Mucosa of descending colon (tissue), 3 donors: Measurements from ENCODE around the gene ARHGEF11. TPM values are rescaled to one million over a fixed set of nuclear protein-coding genes. Genes with fewer than 3 reads are reported as not detected.
"Not testable (repeated sequence)": the region's sequence is repeated elsewhere in the genome, so short reads cannot be mapped to it uniquely, and the experiment has no call there.

Source experiments
- ATAC-seq: fragments of 200-7000 bp; cut with Tn5 transposase; one replicate; pipeline ENCODE4 v1.9.1; 2020; ENCODE audit warnings: mild to moderate bottlenecking, moderate library complexity
- DNase-seq, 3 donors: peaks; one replicate each; pipeline ENCODE4 v3.0.0-alpha.2; 2020
- H3K36me3 ChIP-seq: fragments of 200-600 bp; one replicate; pipeline ENCODE4 v1.8.0; 2021; ENCODE audit warnings: low read depth, mild to moderate bottlenecking
- H3K4me1 ChIP-seq: fragments of 200-600 bp; one replicate; pipeline ENCODE4 v1.8.0; 2021; ENCODE audit warnings: low read depth, mild to moderate bottlenecking
- H3K4me3 ChIP-seq: fragments of 200-600 bp; one replicate; pipeline ENCODE4 v1.8.0; 2021; ENCODE audit warnings: mild to moderate bottlenecking
- H3K9me3 ChIP-seq: fragments of 200-600 bp; one replicate; pipeline ENCODE4 v1.8.0; 2021; ENCODE audit warnings: mild to moderate bottlenecking
- CTCF ChIP-seq: fragments of 200-600 bp; IDR thresholded peaks from one replicate; pipeline ENCODE4 v1.8.0; 2022; ENCODE audit warnings: antibody characterized with exemption, mild to moderate bottlenecking
- intact Hi-C, 2 donors: fragments of 100-400 bp; cut with DNase I in 1 of 2; cut with micrococcal nuclease in 1 of 2; formaldehyde crosslinking; loops; one replicate each; pipeline versions ENCODE4 v1.11.0 to v1.11.1; 2022; cut with DNase I, micrococcal nuclease
- total RNA-seq, 3 donors: library from RNA; stranded (reverse); fragmentation: NEBNext Ultra II Directional in 2 of 3; extraction: Animal tissue kit (Norgen Biotek cat#: 25700) in 2 of 3; gene quantifications; one replicate each; pipeline versions ENCODE4 v1.2.1 to v1.2.4, GENCODE V29; 2021 to 2023
- donor health status: DM: no; HTN: no; CAD: no; lungs with moderate emphysema.
- donor health status: DM: no; HTN: no; CAD: no.
- donor health status: DM: no; HTN: yes; CAD: no.

Gene ARHGEF11
- total RNA-seq, 3 donors from 2014 or later: 47.7 to 75.1 (median 60.0) TPM

- no peaks in the 10 kb centered on the region for H3K9me3 ChIP-seq
- no peak overlapping the region for H3K4me3 ChIP-seq
- H3K4me1 ChIP-seq: peaks cover 9% of the 10 kb centered on the region
- no peaks in the 10 kb centered on the region for H3K36me3 ChIP-seq
- intact Hi-C loops: no loop called here
- no peak for TF ChIP-seq CTCF
- peak in 1 of 3 donors; percentile 15 for DNase-seq
- ATAC-seq: no peak
These were observed 115.8 kb downstream of the ARHGEF11 start for GRCh38 chr1:156929596-156930238.

GRCh38 chr1:156928043-156928602 lies 117.4 kb downstream of the ARHGEF11 start:
- no peak for DNase-seq
- no peaks in the 10 kb centered on the region for H3K36me3 ChIP-seq
- peaks cover 20% of the 10 kb centered on the region for H3K4me1 ChIP-seq
- no peaks in the 10 kb centered on the region for H3K9me3 ChIP-seq
- no peak overlapping the region for H3K4me3 ChIP-seq
- intact Hi-C loops: no loop called here
- ATAC-seq: no peak
- no peak for TF ChIP-seq CTCF

DNA sequence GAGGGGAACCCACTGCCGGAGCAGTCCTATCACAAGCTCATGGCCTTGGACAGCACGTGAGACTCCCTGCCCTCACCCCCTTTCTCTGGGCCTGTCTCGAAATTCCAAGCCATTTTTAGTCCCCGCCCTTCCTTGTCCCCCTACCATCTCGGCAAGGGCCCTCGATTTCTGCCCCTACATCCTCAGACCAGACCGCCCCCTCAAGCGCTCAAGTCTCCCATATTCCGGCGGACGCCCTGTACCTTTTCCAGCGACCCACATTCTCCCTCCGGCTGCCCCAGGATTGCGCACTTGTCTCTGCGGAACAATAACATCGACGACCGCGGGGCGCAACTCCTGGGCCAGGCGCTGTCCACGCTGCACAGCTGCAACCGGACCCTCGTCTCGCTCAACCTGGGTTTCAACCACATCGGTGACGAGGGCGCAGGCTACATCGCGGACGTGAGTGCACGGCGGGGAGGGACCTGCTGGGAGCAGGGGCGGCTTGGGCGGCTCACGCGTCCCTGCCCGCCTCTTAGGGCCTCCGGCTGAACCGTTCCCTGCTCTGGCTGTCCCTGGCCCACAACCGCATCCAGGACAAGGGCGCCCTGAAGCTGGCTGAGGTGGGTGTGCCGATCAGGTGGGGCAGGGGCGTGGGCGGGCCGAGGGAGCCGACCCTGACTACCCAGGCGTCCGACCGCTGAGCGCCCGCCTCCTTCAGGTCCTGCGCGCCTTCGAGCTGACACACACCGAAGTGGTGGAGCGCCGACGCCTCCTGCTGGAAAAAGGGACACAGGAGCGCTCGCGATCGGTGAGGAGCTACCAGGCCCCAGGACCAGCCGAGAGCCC lies 118.1 kb downstream of the ARHGEF11 start:
- Histone ChIP-seq H3K4me3 (no peak overlapping the region), H3K4me1 (peaks cover 20% of the 10 kb centered on the region), H3K9me3 (no peaks in the 10 kb centered on the region), H3K36me3 (no peaks in the 10 kb centered on the region)
- intact Hi-C loops: no loop called here
- ATAC-seq: peak; percentile 76
- peak; percentile 45 for TF ChIP-seq CTCF
- DNase-seq: peak in 2 of 3 donors; percentile 78 to 83

- H3K4me1 ChIP-seq: peaks cover 20% of the 10 kb centered on the region
- ATAC-seq, H3K36me3 ChIP-seq, H3K9me3 ChIP-seq, H3K4me3 ChIP-seq, intact Hi-C loops: not testable (repeated sequence)
- peak in 1 of 3 donors; percentile 6 for DNase-seq
These were observed 118.8 kb downstream of the ARHGEF11 start for GRCh38 chr1:156926695-156927094.

DNA sequence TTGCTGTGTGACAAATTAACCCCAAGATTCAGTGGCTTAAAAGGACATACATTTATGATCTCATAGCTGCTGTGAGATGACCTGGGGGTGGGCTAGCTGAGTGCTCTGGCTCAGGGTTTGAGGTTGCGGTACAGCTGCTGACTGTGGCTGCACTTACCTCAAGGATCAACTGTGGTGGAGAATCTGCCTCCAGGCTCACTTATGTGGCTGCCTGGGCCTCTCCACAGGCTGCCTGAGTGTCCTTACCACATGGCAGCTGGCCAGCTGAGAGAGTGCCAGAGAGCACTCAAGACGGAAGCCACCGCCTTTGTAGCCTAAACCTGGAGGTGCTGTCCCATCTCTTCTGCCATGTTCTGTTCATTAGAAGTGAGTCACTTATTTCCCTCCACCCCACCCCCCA lies 119.4 kb downstream of the ARHGEF11 start:
- no peak overlapping the region for H3K4me3 ChIP-seq
- intact Hi-C loops: no loop called here
- peaks cover 20% of the 10 kb centered on the region for H3K4me1 ChIP-seq
- peak in 2 of 3 donors; percentile 75 to 81 for DNase-seq
- peak; percentile 55 for ATAC-seq
- H3K36me3 ChIP-seq: no peaks in the 10 kb centered on the region
- TF ChIP-seq CTCF: no peak
- H3K9me3 ChIP-seq: no peaks in the 10 kb centered on the region
